Globus pallidus (tissue), 1 donor: ENCODE results near the gene TMEM178A.
"Not testable (repeated sequence)": the region's sequence is repeated elsewhere in the genome, so short reads cannot be mapped to it uniquely, and the experiment has no call there.

Experiments
- DNase-seq: peaks from one replicate; pipeline ENCODE4 v3.0.0-alpha.2; 2015; ENCODE audit warnings: low spot score

TMEM178A gene

DNA sequence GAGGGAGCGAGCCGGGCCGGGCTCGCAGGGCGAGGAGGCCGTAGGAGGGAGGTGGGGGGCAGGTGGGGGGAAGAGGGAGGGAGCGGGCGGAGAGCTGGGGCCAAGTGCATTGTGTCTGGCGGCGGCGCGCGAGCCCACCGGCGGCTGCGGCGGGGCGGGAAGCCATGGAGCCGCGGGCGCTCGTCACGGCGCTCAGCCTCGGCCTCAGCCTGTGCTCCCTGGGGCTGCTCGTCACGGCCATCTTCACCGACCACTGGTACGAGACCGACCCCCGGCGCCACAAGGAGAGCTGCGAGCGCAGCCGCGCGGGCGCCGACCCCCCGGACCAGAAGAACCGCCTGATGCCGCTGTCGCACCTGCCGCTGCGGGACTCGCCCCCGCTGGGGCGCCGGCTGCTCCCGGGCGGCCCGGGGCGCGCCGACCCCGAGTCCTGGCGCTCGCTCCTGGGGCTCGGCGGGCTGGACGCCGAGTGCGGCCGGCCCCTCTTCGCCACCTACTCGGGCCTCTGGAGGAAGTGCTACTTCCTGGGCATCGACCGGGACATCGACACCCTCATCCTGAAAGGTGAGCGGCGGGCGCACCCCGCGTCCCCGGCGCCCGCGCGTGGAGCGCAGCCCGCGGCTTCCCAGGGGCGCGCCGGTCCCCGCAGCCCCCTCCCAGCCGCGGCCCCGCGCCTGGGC, at the start of gene TMEM178A:
Gene TMEM178A (plus strand): TSS at position 107 of the 680 bp plus-strand sequence. CDS start 58 bp downstream, at position 165.
- DNase-seq: no peak

- no peak for DNase-seq
Measured at GRCh38 chr2:39618236-39618635, 47.5 kb upstream of the TMEM178A start.

DNA sequence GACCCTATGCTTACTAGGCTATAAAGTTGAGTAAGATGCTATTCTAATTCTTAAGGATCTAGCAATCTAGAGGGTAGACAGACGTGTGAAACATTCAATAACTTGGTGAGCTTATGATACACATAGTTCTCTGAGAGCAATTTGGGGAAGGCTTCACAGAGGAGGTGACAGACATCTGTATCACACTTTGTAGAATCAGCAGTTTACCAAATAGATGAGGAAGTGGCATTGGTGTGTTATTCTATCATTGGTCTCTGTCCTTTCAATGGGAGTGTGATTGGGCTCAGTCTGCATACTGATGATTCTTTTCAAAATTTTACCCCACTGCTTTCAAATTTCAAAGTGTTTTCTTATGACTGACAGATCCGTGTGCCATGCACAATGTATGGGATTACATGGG, 47.0 kb upstream of the TMEM178A start:
- DNase-seq: no peak

DNA sequence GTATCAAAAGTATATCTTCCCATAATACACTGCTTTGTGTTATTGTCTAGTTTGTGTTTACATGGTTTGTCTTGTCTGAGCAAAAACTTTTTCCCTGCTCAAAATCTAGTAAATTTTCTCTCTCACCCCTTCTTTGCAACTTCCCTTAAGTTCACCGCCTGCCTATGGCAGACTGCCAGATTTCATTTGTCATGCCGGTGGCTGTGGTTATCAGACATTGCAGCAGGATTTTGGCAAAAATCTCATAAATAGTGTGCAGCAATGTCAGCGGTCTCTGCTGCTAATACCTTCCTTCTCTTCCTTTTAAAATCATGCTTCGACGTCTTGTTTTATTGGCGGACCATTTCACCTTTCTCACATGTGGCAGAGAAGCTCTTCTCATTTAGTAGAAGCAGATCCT, 45.6 kb upstream of the TMEM178A start:
- no peak for DNase-seq

GRCh38 chr2:39621596-39621995, 44.1 kb upstream of the TMEM178A start:
- DNase-seq: no peak

- DNase-seq: no peak
Measured at GRCh38 chr2:39622860-39623259, 42.9 kb upstream of the TMEM178A start.

GRCh38 chr2:39623917-39624316, 41.8 kb upstream of the TMEM178A start:
- no peak for DNase-seq

- DNase-seq: no peak
Measured at GRCh38 chr2:39625193-39625926, 40.4 kb upstream of the TMEM178A start.

DNA sequence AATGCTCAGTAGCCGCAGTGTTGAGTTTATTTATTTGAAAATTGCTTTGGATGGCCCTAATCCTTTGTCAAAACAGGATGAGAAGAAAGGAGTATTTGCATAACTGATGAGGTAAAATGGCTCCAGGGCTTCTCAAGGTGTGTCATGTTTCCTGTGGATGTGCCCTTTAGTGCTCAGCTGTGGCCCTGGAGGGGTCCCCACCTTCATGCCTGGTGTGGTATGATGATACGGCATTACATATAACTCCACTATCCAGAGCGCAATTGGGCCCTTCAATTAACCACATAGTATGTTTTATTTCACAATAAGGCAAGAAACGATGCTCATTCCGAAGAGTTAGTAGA, 39.8 kb upstream of the TMEM178A start:
- DNase-seq: no peak

- DNase-seq: not testable (repeated sequence)
Measured at GRCh38 chr2:39628346-39628745, 37.4 kb upstream of the TMEM178A start.

DNA sequence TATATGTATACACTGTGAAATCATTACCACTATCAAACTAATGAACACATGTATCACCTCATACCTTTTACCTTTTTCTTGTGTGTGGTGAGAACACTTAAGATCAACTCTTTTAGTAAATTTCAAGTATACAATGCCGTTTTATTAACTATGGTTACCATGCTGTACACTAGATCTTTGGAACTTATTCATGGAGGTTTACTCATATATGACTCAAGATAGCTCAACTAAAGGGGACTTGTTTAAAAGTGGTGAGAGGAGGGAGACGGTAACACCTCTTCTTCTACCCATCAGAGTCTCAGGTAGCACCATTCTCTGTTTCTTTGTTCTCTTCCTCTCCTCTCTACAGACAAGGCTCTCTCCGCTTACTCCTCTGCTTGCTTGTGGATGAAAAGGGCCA, 36.1 kb upstream of the TMEM178A start:
- DNase-seq: no peak

DNA sequence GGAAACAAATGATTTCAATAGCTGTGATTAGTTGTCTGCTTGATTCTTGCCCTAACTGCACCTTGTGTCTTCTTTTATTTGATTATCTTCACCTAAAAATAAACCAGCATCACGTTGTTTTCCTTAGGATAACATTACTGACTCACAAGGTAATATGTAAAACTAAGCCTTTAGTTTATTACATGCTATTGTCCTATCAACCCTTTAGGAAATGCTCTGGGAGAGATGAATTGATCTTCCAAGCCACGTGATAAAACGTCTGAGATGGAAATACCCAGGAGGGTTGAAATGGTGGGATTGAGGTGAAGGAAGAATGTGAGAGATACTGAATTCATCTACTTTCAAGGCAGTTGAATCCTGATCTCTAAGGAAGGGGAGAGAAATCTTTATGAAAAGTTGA, 34.5 kb upstream of the TMEM178A start:
- DNase-seq: no peak

DNA sequence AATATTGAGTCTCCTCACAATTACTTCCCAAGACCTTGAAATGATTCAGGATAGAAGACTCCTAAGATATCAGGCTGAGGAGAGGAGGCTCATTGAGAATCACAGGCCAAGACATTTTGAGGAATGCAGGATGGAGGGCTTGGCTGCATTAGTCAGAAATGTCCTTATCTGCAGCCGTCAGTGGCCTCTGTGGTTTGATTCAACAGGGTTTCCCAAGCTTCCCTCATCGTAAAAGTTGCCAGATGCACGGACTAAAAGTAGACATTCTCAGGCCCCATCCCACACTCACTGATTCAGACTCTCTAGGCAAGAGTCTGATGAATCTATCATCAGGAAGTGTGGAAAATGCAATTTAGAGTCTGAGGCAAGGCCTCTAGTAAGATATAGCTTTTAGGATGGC, 34.0 kb upstream of the TMEM178A start:
- no peak for DNase-seq

DNA sequence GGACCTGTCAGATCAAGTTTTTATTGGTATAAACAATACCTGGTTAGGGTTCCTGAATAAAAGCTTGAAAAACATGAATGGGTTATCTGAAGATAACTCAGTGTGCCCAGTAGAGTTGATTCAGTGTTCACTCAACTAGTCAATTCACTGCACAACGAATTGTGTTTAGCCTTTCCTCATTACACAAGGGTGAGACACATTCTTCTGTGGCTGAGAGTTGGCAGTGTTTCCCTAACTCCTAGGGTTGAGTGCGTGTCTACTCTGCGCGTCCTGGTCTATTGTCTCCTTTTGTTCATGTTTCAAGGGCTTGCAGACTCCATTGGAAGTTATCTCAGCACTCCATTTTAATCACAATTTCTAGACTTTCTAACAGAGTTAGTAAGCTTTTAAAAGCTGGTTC, 32.8 kb upstream of the TMEM178A start:
- DNase-seq: no peak

- no peak for DNase-seq
Measured at GRCh38 chr2:39636306-39636705, 29.4 kb upstream of the TMEM178A start.

GRCh38 chr2:39638581-39638980, 27.1 kb upstream of the TMEM178A start:
- DNase-seq: no peak

DNA sequence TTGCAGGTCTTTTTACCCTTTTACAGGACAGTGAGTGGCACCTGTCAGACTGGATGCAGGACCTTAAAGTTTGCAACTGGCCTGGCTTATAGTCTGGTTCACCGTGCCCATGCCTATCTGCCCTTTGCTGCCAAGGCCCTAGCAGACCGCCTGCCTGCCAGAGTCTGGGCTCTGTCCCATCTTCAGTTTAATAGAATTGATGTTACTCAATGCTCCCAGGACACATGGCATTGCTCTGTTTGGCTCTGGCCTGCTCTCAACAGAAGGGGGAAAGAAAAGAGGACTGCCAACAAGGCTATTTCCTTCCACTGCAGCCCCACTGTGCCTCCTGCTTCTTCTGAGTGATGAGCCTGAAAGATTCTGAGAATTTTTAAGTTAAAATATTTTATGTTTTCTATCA, 25.6 kb upstream of the TMEM178A start:
- peak; percentile 66 for DNase-seq

DNA sequence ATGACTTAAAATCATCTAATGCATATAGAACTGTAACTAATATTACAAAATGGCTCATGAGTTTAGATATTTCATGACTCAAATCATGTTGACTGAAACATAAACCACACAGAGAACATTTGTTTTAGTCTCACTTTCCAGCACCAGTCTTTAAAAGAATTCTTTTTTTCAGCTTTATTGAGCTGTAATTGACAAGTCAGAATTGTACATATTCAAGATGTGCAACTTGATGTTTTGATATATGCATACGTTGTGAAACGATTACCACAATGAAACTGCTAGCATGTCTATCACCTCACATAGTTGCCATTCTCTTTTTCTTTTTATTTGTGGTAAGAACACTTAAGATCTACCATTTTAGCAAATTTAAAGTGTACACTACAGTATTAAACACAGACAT, 25.0 kb upstream of the TMEM178A start:
- DNase-seq: no peak

DNA sequence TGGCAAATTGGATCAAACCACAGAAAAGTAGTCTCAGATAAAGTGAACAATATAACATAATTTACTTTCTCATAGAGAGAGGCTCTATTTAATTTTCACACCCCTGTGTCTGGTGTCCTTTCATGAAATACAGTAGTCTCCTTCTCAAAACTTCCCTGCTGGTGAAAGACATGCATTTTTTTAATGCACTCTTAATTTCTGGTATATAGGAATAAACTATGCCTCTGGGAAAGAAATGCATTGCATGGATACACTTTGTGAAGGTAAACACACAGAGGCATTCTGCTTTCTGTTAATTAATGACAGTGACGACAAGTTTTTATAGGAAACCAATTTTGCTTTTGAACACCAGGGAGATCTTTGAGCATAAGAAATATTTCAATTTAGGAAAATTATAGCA, 24.1 kb upstream of the TMEM178A start:
- no peak for DNase-seq

GRCh38 chr2:39642051-39642718, 23.5 kb upstream of the TMEM178A start:
- peak; percentile 83 for DNase-seq

GRCh38 chr2:39645826-39646225, 19.9 kb upstream of the TMEM178A start:
- DNase-seq: no peak

DNA sequence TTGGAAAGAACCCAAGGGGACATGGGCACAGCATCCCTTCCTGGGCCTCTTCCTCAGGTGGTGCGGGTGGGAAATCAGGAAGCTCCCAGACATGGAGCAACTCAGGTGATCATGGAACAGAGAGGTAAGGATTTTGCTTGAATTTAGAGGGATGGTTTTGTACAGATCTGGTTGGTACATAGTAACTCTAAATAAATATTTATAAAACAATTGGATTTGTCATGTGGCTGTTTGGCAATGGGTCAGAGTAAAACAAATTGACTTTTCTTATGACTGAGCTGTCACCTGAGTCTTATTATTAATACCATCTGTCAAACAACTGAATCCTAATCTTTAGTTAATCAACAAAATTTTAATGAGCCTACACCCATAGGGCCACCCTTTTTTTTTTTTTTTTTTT, 19.4 kb upstream of the TMEM178A start:
- DNase-seq: no peak

- no peak for DNase-seq
Measured at GRCh38 chr2:39647104-39647765, 18.5 kb upstream of the TMEM178A start.
